ENCODE results near the gene EID1.

EID1 gene

GRCh38 chr15:48916721-48917120 lies 38.8 kb downstream of the EID1 start:
- ATAC-seq, result no peak
- no peak overlapping the region for H3K4me3 Mint-ChIP-seq

GRCh38 chr15:48922046-48922445 lies 44.1 kb downstream of the EID1 start:
- Mint-ChIP-seq H3K27ac (no peak overlapping the region), H3K27me3 (peaks cover 44% of the 10 kb centered on the region), H3K9me3 (peaks cover 13 to 15% of the 10 kb centered on the region in 2 donors), H3K4me3 (no peak overlapping the region), H3K4me1 (peaks cover 24% of the 10 kb centered on the region)
- ATAC-seq (no peak), DNase-seq (no peak)

More at GRCh38 chr15:48916721-48917120, 38.8 kb downstream of the EID1 start:
- peaks cover 4 to 9% of the 10 kb centered on the region in 2 donors for H3K9me3 Mint-ChIP-seq
- peaks cover 4% of the 10 kb centered on the region for H3K4me1 Mint-ChIP-seq
- H3K27me3 Mint-ChIP-seq, result peaks cover 62% of the 10 kb centered on the region
- peak overlapping the region in 1 of 2 donors; percentile 89 for H3K27ac Mint-ChIP-seq
- DNase-seq, result no peak

DNA sequence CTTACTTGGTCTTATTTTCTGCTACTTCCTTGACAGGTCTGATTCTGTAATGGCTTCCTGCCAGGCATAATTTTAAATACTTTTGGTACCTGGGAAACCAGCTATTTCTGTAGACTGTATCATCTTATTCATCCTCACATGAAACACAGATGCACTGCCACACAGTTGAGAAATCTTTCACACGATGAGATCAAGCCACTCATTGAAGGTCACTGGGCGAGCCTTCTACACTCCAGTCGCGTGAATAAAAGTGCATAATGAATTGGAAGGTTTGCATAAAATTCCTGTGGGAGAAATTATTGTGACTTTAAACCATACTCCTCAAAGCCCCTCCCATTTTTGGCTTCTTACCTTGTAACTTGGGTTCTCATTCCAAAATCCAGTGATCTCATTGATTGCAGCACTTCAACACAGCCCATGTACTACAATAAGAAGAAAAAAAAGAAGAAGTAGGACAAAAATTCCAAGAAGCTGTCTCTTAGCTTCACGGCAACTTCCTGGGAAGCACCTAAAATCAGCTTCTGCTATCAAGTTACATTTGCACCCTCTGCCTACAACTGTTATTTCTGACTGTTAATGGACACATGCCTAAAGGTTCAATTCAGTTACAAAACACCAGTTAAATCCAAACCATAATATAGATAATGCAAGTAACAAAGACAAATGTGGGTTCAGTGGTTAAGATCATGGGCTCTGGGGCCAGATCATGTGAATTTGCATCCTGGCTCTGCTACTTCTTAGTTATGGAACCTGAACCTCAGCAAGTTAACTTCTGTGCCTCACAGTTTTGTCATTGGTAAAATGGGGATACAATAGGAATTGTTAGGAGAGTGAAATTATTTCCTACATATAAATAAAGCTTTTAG lies 46.8 kb downstream of the EID1 start:
- ATAC-seq (no peak), DNase-seq (no peak)
- peak overlapping the region in 1 of 2 donors; percentile 10 for H3K4me3 Mint-ChIP-seq
- peaks cover 21% of the 10 kb centered on the region for H3K27me3 Mint-ChIP-seq
- peaks cover 7 to 11% of the 10 kb centered on the region in 2 donors for H3K9me3 Mint-ChIP-seq
- H3K27ac Mint-ChIP-seq, result peak overlapping the region; percentile 1 to 81
- peaks cover 47% of the 10 kb centered on the region for H3K4me1 Mint-ChIP-seq

DNA sequence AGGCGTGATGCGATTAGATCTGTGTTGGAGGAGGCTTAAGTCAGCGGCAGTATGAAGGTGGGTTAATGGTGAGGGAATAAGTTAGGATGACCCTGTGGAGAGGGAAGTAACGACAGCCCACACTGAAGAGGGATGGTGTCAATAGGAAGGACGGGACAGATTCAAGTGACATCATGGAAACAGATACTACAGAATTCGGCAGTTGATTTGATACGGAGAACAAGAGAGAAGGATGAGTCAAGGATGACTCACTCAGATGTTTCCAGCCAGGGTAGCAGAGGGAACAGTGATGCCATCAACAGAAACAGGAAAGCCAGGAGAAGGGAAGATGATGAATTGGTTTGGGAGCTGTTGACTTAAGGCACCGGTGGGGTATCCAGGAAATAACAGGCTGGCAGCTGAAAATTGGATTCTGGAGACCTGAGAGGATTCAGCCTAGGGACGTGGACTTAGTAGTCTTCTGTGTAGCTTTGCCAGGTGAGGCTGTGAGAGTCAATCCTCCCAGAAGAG lies 47.8 kb downstream of the EID1 start:
- Mint-ChIP-seq H3K27me3 (peaks cover 14% of the 10 kb centered on the region), H3K27ac (peak overlapping the region in 1 of 2 donors; percentile 81), H3K4me1 (peaks cover 51% of the 10 kb centered on the region), H3K4me3 (peak overlapping the region in 1 of 2 donors; percentile 41), H3K9me3 (peaks cover 6 to 11% of the 10 kb centered on the region in 2 donors)
- DNase-seq, result peak in 1 of 2 donors; percentile 7
- ATAC-seq, result peak; percentile 39

DNA sequence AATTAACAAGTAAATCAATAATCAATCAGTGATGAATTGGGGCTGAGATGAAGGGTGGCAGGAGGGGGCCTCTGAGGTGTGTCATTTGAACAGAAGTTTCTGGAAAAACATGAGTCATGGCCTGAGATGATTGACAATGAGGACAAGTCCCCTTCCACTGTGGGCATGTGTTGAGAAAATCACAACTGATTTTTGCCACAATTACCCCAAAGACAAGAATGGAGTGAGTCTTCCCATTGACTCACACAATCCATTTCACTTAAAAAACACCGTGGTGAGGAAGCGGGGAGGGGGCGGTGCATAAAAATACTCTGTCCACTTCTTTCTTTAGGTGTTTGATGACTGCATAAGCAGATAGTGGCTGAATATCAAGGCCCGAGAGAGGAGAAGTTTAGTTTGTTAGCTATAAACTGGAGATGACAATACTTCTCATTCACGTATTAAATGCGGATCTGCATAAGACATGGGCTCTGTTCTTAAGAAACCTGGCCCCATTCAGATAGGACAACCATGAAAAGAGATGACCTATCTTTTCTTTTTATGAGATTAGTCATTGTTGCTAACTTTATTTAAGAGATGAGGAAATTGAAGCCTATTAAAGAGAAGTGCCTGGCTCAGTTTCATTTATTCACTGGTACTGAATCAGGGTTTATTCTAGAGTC lies 51.1 kb downstream of the EID1 start:
- Mint-ChIP-seq H3K4me1 (peaks cover 58% of the 10 kb centered on the region), H3K9me3 (peaks cover 0 to 11% of the 10 kb centered on the region in 2 donors), H3K4me3 (peak overlapping the region; percentile 27 to 52), H3K27ac (peak overlapping the region in 1 of 2 donors; percentile 53), H3K27me3 (peaks cover 10% of the 10 kb centered on the region)
- DNase-seq (peak; percentile 52 to 64), ATAC-seq (peak; percentile 89)

DNA sequence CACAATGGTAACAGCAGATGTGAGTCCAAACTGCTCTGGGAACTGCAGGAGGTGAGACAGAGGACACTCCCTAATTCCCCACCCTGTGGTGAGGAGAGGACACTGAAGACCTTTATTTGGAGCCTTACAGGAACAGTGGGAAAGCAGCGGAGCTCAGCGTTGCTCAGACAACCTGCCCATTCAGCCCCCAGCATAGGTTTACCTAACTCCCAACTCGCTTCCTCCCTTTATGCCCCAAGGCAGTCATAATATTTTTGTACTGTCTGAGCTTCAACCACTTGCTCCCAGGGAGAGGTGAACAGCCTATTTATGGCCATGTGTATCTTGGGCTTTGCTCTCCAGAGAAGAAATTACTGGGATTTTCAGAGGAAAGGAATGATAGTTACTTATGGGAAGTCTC lies 51.7 kb downstream of the EID1 start:
- no peak overlapping the region for H3K27ac Mint-ChIP-seq
- H3K27me3 Mint-ChIP-seq, result peaks cover 10% of the 10 kb centered on the region
- DNase-seq (no peak), ATAC-seq (no peak)
- peaks cover 0 to 11% of the 10 kb centered on the region in 2 donors for H3K9me3 Mint-ChIP-seq
- peak overlapping the region in 1 of 2 donors; percentile 11 for H3K4me3 Mint-ChIP-seq
- H3K4me1 Mint-ChIP-seq, result peaks cover 57% of the 10 kb centered on the region
